Measurements from ENCODE around the gene FGF18.
"Not testable (repeated sequence)": the region's sequence is repeated elsewhere in the genome, so short reads cannot be mapped to it uniquely, and the experiment has no call there.

FGF18 gene

DNA sequence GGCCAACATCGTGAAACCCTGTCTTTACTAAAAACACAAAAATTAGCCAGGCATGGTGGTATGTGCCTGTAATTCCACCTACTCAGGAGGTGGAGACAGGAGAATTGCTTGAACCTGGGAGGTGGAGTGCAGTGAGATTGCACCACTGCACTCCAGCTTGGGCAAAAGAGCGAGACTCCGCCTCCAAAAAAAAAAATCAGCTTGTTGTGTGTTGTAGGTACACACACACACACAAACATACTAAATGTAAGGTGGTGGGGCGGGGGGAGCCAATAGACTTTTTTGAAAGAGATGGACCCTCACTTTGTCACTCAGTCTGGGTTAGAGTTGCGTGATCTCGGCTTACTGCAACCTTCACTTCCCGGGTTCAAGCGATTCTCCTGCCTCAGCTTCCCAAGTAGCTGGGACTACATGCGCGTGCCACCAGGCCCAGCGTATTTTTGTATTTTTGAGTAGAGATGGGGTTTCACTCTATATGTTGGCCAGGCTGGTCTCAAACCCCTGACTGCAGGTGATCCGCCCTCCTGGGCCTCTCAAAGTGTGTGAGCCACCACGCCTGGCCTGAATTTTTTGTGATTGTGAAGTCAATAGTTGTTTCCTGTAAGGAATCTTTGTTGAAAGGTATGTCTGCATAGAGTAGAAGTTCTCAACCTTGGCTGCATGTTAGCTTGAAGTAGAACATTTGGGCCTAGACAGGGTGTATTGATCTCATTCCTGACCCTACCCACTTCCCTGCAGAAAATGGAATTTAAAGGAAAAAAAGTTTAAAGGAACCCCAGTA, 18.1 kb upstream of the FGF18 start:
- no peak for DNase-seq

DNA sequence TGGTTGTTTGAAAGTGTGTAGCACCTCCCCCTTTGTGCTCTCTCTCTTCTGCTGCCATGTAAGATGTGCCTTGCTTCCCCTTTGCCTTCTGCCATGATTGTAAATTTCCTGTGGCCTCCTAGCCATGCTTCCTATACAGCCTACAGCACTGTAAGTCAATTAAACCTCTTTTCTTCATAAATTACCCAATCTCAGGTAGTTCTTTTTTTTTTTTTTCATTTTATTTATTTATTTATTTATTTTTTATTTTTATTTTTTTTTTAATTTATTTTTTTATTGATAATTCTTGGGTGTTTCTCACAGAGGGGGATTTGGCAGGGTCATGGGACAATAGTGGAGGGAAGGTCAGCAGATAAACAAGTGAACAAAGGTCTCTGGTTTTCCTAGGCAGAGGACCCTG, 16.7 kb upstream of the FGF18 start:
- DNase-seq, result not testable (repeated sequence)

DNA sequence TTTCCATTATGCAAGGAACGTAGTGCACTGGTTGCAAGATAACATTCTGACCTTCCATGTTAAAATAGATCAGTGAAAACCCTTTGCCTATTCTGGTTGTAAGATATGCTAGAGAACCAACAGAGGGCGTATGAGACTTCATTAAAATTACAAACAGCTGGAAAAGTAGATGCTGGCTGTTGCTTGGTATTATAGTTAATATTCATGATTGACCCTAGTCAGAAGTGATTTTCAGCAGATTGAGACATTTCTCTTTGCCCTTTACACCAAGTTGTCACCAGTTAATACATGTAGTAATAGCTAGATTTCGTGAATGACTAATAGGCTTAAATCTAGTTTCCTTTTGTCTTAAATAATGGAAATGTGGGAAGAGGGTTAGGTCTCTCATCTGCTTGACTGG, 13.8 kb upstream of the FGF18 start:
- DNase-seq, result no peak

DNA sequence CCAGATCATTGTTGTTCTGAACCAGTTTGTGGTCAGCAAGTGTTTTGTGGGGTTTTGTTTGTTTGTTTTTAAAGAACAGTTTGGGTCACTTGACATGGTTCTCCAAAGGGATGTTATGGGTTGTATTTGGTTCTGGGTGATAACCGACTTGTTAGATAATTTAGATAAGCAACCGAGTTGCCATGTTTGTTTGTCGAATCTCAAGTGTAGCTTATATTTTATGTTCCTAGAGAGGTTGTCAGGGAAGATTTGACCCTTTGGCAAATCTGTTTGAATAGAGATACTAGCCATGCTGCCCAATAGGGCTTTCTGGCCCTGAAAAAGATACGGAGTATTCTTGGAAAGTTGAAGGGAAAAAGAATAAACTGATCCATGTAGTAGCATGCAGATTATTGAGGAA, 12.2 kb upstream of the FGF18 start:
- no peak for DNase-seq

DNA sequence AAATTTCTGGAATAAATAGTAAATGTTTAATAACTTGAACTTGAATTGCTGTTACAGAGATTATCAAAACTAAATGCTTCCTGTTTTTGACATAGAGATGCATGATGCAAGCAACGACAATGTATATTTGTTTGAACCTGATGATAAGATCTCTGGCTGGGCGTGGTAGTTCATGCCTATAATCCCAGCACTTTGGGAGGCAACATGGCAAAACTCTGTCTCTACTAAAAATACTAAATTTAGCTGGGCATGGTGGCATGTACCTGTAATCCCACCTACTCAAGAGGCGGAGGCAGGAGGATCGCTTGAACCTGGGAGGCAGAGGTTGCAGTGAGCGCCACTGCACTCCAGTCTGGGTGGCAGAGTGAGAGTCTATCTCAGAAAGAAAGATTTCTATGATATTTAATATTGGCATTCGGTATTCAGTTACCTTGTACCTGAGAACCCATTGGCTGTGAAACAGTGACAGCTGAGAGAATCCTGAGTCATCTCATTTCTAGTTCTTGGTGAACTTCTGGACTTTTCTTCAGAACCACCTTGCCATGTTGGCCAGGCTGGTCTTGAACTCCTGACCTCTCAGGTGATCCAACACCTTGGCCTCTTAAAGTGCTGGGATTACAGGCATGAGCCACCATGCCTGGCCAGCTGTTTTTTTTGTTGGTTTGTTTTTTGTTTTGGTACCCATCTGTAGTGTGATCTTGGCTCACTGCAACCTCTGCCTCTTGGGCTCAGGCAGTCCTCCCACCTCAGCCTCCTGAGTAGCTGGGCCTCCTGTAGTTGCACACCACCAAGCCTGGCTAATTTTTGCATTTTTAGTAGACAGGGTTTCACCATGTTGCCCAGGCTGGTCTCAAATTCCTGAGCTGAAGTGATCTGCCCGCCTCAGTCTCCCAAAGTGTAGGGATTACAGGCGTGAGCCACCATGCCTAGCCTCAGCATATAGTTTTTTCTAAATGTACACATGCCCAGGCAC, 10.0 kb upstream of the FGF18 start:
- no peak for DNase-seq

DNA sequence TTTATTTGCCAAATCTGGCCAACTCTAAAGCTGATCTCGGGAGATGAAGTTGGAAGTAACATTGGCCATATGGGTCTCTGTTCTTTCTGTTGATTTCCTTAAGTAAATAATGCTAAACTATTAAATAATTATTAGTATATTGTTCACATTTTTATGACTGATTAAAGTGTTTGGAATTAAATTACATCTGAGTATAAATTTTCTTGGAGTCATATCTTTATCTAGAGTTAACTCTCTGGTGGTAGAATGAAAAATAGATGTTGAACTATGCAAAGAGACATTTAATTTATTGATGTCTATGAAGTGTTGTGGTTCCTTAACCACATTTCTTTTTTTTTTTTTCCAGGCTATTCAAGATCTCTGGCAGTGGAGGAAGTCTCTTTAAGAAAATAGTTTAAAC, 9.3 kb upstream of the FGF18 start:
- DNase-seq, result no peak

DNA sequence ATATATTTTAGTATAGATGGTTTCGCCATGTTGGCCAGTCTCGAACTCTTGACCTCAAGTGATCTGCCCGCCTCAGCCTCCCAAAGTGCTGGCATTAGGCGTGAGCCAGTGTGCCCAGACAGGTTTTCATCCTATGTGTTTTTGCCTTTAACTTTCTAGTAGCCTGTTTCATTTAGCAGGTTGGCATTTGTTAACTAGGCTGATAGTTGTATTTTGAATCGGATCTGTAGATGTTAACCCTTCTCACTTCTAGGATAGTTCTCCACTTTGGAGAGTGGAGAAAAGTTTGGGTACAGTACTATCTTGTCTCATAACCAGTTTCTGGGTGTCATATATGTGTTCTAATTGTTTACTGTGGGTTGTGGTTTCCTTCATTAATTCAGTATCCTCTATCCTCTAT, 7.3 kb upstream of the FGF18 start:
- DNase-seq, result no peak

DNA sequence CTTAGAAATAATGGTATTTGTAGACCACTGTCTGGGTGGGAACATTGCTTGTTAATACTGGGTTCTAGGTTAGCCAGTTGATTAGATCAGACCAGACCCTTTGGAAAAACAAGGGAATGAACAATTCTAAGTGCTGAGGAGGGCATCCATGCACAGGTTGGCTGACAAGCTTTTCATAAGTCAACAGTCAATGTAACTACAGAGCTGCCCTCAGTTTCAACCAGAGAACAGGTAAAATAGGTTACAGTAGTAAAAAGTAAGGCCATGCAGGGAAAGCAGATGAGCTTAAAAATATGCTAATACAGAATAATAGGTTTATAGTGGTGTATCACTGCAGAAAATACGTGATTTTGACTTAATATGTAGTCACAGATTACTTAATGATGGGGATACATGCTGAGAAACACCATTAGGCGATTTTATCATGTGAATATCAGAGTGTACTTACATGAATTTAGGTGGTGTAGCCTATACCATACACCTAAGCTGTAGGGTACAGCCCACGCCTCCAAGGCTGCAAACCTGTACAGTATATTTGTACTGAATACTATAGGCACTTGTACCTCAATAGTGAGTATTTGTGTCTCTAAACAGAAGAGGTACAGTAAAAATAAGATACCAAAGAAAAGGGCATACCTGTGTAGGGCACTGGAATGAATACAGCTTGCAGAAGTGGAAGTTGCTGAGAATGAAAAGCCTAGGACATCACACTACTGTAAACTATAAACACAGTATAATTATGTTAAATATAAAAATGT, 6.1 kb upstream of the FGF18 start:
- DNase-seq, result no peak

DNA sequence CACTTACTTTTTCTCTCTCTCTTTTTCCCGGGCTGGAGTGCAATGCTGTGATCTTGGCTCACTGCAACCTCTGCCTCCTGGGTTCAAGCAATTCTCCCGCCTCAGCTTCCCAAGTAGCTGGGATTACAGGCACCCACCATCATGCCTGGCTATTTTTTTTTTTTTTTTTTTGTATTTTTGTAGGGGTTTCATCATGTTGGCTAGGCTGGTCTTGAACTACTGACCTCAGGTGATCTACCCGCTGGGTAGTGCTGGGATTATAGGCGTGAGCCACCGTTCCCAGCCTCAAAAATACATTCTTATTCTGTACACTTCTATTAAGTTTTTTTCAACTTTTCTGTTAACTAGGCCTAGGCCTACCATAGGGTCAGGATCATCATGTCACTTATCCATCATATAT, 5.5 kb upstream of the FGF18 start:
- DNase-seq, result not testable (repeated sequence)

DNA sequence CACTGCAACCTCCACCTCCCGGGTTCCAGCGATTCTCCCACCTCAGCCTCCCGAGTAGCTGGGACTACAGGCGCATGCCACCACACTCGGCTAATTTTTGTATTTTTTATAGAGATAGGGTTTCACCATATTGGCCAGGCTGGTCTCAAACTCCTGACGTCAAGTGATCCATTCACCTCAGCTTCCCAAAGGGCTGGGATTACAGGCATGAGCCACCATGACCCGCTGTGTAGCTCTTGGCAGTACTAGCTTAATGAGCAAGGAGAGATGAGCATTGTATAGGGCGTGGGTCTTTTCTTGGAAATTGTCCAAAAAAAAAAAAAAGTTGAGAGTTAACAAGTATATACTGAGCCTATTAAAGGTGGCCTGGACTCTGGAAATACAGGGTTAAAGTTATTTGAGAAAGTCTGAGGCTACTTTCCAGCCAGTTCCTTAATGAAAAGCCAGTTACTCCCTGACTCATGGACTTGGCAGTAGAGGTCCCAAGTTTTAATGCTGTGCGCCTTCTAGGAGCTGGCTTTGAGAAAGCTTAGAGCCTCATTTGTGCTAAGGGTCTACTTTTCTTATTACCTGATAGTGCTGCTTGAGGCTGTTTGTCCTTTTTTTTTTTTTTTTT, 4.2 kb upstream of the FGF18 start:
- no peak for DNase-seq

DNA sequence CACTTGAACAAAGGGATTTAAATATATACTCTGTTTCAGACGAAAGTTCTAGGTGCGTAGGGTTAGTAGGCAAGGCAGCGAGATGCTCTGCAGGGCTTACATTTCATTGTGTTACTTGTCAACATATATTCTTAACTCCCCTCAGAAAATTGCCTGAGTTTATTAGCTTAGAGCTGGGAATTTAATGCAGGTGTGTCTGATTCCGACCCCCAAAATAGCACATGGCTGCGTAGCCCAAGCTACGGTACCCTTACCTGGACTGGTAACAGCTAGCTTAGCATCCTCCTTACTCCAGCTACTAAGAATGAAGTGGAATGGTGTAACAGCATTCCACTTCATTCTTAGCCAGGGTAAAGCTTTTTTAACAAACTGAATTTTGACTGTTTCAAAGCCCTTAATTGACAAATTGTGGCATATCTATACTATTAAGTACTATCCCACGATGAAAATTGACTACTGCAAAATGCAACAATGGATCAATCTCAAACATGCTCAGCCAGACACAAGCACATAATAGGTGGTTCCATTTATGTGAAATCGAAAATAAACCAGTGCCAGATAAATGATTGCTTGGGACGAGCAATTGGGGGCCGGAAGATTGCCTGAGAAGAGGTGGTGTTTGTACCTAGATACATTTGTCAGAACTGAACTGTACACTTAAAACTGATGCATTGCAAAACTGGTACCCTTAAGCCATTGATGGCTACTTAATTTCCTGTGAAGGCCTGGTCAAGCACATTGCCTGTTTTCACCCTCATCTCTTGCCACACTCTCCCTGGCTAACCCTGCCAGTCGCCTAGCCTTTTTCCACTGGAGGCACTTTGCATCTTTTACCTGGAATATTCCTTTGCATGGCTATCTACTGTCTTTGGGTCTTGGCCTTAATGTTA, 3.0 kb upstream of the FGF18 start:
- DNase-seq, result no peak

DNA sequence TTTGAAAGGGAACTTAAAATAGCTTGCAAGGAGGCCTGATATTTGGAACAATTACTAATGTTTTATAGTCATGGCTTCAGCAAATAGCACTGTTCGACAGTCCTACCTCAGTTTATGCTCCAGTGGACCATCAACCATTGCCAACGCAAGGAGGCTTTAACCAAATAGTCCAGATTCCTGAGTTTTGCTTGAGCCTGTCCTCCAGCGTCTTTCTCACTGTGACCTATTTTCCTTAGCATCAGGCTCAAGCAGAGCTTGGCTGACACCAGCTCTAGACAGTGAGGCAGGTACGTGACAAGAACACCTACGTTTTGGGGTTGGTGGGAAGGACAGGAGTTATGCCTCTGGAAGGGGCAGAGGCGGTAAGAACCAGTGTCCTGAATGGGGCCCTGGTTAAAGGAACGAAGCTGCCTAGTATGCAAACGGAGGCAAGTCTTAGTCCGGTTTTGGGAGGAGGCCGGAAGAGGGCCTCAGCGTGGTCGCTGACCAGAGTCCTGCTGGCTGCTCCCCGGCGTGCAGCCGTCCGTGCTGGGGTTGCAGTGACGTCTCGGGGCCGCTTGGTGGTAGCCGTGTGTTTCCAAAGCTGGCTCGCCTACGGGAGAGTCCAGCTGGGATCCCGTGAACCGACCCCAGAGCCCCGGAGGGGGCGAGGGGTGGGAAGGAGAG, 998 bp upstream of the FGF18 start:
- DNase-seq, result peak; percentile 58 to 61

DNA sequence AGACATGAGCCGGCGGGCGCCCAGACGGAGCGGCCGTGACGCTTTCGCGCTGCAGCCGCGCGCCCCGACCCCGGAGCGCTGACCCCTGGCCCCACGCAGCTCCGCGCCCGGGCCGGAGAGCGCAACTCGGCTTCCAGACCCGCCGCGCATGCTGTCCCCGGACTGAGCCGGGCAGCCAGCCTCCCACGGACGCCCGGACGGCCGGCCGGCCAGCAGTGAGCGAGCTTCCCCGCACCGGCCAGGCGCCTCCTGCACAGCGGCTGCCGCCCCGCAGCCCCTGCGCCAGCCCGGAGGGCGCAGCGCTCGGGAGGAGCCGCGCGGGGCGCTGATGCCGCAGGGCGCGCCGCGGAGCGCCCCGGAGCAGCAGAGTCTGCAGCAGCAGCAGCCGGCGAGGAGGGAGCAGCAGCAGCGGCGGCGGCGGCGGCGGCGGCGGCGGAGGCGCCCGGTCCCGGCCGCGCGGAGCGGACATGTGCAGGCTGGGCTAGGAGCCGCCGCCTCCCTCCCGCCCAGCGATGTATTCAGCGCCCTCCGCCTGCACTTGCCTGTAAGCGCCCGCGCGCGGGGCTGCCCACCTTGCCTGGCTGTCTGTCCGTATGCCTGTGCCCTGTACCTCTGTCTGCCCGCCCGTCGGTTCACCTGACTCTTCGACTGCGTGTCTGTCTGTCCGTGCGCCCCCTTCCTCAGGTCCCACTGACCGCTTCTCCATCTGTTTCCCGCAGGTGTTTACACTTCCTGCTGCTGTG, 412 bp downstream of the FGF18 start:
- peak in 1 of 2 donors; percentile 17 for DNase-seq

DNA sequence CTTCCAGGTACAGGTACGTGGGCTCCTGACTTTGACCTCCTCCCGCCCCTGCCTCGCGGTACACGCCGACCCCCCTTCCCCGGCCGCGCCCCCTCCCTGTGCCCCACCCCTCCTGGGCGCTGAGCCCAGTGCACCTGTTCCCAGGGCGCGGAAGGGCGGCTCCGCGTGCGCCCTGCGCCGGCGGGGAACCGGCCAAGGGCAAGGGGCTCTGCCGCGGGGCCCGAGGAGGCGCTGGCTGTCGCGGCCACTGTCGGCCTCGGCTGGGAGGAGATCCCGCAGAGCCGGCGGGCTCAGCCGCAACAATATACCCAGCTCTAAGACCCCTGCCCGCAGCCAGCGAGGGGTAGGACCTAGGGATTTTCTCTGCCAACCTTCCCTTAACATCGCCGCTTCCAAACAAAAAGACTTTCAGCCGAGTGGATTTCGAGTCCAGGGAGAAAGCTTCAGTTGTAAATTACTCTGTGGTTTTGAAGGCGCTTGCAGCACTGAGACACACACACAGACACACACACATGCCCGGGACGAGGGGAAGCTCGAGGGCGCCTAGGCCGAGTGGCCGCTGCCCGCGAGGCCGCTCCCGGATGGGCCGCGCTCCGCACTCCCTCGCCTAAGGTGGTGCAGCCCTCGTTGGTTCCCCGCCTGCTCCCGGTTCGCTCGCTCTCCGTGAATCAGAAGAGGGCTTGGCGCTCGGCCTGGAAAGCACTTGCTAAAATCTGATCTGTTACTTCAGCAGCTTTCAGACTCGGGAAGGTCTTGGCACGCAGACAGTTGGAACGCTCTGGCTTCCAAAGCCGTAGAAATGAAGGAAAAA, 1.2 kb downstream of the FGF18 start:
- DNase-seq, result no peak

DNA sequence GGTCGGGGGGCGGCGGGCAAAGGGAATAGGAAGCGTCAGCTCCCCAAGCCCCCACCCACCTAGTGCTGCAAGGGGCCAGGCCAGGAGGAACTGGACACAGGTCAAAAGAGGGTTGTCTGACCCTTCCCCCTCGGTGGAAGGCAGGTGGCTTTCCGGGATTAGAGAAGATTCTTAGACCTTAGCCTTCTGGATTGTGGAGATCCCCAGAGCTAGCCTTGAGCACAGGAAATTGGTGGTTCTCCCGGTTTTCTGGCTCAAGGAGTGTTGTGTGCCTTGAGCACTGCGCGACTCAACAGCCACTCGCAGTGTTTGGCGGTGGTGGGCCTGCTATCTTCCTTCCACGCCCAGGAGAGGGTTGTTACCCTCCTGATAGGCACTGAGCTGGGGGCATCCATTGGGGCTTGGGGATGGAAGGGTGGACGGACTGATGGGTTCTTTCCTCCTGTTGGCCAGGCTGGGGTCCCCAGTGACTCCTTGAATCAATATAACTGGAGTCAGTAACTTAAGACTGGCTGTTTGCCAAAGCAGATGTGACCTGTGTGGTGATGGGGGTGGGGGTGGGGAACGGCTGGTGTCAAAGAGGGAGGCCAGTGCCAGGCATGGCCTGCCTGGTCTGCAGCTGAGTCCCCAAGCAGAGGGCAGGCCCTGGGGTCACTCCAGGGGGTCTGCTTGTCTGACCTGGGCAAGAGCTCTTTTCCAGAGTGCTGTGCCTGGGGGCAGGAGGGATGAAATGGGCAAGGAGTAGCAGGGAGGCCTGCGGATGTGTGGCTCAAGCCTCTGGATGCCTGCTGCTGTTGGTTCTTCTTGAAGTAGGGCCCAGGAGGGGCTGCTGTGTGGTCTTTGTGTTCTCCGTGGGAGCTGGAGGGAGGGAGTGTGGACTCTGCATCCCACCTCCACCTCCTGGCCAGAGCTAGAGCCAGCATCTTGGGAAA, 2.1 kb downstream of the FGF18 start:
- no peak for DNase-seq

DNA sequence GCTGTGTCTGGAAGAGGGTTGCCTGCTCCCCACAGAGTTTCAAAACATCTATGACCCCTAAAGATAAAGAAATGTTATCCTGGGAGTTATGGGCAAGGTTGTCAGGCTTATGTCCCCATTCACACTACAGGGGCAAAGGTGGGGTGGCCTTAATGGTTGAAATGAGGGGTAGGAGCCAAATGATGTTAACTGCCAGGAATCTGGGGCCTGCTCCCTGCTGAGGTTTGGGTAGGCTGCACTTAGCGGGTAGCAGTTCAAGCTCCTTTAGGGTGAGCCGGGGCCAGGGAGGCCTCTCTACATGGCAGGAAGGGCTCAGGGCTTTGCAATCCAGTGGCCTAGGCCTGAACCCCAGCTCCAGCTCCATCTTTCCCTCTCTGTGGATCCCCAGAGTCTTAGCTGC, 3.0 kb downstream of the FGF18 start:
- DNase-seq, result no peak

DNA sequence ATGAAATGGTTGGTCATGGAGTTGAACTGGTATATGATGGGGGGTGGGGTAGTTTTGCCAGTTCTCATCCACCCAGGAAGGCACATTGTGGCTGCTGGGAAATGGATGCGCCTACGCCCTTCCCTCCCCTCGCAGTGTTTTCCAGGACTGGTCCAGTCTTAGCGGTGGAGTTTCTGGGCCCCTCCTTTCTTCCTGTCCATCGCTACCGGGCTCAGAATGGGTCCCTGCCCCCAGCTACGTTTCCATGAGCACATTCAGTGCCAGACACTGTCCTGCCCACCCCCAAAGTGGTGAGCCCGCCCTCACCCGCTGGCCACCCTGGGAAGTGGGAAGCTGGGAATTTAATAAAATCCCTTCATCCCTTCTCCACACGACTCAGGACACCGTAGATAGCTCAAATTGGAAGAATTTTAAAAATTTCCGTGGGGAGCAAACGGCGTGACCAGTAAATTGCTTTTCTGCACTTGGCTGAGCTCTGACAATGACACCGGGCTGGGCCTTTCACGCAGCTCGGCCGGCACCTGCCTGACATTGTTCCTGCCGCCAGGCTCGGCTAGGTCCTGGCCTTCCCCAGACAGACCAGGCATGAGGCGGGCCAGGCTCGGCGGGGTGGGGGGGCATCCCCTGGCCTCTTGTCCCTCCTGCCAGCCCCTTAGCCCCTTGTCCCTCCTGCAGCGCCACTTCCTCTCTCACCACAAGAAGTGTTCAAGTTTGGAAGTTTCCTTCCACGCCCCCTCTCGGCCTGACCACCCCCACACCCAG, 3.6 kb downstream of the FGF18 start:
- no peak for DNase-seq

DNA sequence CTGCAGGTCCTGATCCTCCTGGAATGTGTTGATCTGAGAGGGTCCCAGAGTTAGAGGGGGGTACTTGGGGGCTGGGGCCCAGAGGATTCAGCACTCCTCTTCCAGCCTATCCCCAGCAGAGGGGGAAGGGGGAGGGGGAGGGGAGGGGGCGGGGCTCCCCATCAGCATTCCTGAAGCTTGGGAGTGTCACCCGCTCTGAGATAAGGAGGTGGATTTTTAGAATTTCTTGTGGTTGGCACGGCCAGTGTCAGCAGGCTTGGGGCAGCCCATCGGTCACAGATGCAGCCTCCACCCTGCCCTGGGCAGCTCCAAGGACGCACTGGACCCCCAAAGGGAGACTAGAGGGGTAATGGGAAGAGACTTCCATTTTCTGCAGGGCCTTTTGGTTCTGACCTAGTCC, 5.3 kb downstream of the FGF18 start:
- no peak for DNase-seq

Data from stimulated activated CD4-positive, alpha-beta T cell treated with anti-CD3 and anti-CD28 coated beads, Interleukin-2, amount 100 ng/mL, for 48 hours (primary cell).